Measurements from ENCODE around the gene DLG1. TPM values are rescaled to one million over a fixed set of nuclear protein-coding genes. Genes with fewer than 3 reads are reported as not detected.

Gene DLG1
- total RNA-seq, 4 donors from 2014 or later = 134 to 211 (median 152) TPM

- Histone ChIP-seq H3K4me3 (no peak overlapping the region), H3K36me3 (no peaks in the 10 kb centered on the region), H3K27ac (no peak overlapping the region), H3K4me1 (peaks cover 0 to 12% (median 1%) of the 10 kb centered on the region in 4 donors), H3K9me3 (no peaks in the 10 kb centered on the region), H3K27me3 (no peaks in the 10 kb centered on the region)
- TF ChIP-seq POLR2AphosphoS5 (IDR thresholded peaks at IDR 0.05) (no peak), POLR2A (IDR thresholded peaks at IDR 0.05) (no peak), CTCF (IDR thresholded peaks at IDR 0.05) (no peak), EP300 (IDR thresholded peaks at IDR 0.05; ENCODE audit: low read depth) (no peak)
- in situ Hi-C loops (cut with MboI; ENCODE audit: low pct_ligation_motif_present in 1 of 4, low pct_unique_long_range_greater_than_20kb in 1 of 4, low sequenced_read_pairs in 3 of 4) (loop anchor here in 1 of 4 donors (25.0 kb wide), 1 partner anchor 250 kb away; no protein-coding TSS in a partner anchor), intact Hi-C loops (cut with DNase I; ENCODE audit: low total_unique reads) (no loop called here)
- no peak for DNase-seq
These were observed 35.7 kb downstream of the DLG1 start for GRCh38 chr3:197262709-197263108.

- intact Hi-C loops (cut with DNase I; ENCODE audit: low total_unique reads) (no loop called here), in situ Hi-C loops (cut with MboI; ENCODE audit: low pct_ligation_motif_present in 1 of 4, low pct_unique_long_range_greater_than_20kb in 1 of 4, low sequenced_read_pairs in 3 of 4) (loop anchor here in 1 of 4 donors (25.0 kb wide), 1 partner anchor 251 kb away; no protein-coding TSS in a partner anchor)
- H3K4me3 ChIP-seq = no peak overlapping the region
- no peaks in the 10 kb centered on the region for H3K27me3 ChIP-seq
- peaks cover 0 to 18% (median 9%) of the 10 kb centered on the region in 4 donors for H3K4me1 ChIP-seq
- no peak for TF ChIP-seq POLR2AphosphoS5 (IDR thresholded peaks at IDR 0.05)
- no peak for TF ChIP-seq POLR2A (IDR thresholded peaks at IDR 0.05)
- no peak for TF ChIP-seq EP300 (IDR thresholded peaks at IDR 0.05; ENCODE audit: low read depth)
- TF ChIP-seq CTCF (IDR thresholded peaks at IDR 0.05) = no peak
- H3K9me3 ChIP-seq = no peaks in the 10 kb centered on the region
- no peak overlapping the region for H3K27ac ChIP-seq
- no peaks in the 10 kb centered on the region for H3K36me3 ChIP-seq
- 100% methylated on average over 1 of the region's 1 CpG; no CpG with 5 or more reads in 1 of the 2 donors for WGBS, 2 donors (ENCODE audit: low coverage in 1 of 2)
- DNase-seq = no peak
These were observed 37.3 kb downstream of the DLG1 start for GRCh38 chr3:197261164-197261509.

DNA sequence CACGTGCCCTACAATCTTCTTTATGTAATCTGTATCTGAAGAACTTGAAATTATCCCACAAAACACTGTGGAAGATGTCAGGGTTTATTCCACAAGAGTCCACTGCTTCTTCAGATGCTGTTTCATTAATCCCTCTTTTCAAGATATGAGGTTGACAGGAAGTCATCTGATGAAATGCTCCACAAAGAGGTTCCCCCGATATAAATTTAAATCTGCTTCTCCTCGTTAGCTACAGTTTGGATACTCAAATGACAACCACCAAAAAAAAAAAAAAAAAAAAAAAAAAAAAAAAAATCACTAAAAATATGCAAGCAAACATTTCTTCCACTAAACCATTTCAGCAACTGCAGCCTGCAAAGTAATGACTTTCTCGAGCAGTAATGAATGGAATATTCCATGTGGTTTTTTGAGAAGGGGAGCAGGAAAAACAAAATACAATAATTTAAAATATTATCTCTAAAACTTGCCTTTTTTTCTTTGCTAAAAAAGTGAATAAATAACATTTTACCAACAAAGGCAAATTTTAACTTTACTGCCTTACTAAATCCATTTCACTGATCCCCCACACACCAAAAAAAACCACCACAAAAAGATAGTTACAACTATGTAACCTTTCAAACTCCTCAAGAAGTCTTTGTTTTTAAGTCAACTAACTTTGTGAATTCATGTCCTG is 37.8 kb downstream of the DLG1 start:
- 75 to 81% methylated on average over 4 of the region's 4 CpGs for WGBS, 2 donors (ENCODE audit: low coverage in 1 of 2)
- no peak overlapping the region for H3K4me3 ChIP-seq
- intact Hi-C loops (cut with DNase I; ENCODE audit: low total_unique reads) = no loop called here
- in situ Hi-C loops (cut with MboI; ENCODE audit: low pct_ligation_motif_present in 1 of 4, low pct_unique_long_range_greater_than_20kb in 1 of 4, low sequenced_read_pairs in 3 of 4) = loop anchor here in 1 of 4 donors (25.0 kb wide), 1 partner anchor 252 kb away; no protein-coding TSS in a partner anchor
- no peak for DNase-seq
- H3K27ac ChIP-seq = no peak overlapping the region
- no peaks in the 10 kb centered on the region for H3K27me3 ChIP-seq
- TF ChIP-seq CTCF (IDR thresholded peaks at IDR 0.05) (no peak), POLR2AphosphoS5 (IDR thresholded peaks at IDR 0.05) (no peak), POLR2A (IDR thresholded peaks at IDR 0.05) (no peak), EP300 (IDR thresholded peaks at IDR 0.05; ENCODE audit: low read depth) (no peak)
- H3K9me3 ChIP-seq = no peaks in the 10 kb centered on the region
- H3K4me1 ChIP-seq = peaks cover 0 to 18% (median 9%) of the 10 kb centered on the region in 4 donors
- no peaks in the 10 kb centered on the region for H3K36me3 ChIP-seq

- TF ChIP-seq CTCF (IDR thresholded peaks at IDR 0.05) = no peak
- no peak for TF ChIP-seq EP300 (IDR thresholded peaks at IDR 0.05; ENCODE audit: low read depth)
- TF ChIP-seq POLR2AphosphoS5 (IDR thresholded peaks at IDR 0.05) = no peak
- TF ChIP-seq POLR2A (IDR thresholded peaks at IDR 0.05) = no peak
- intact Hi-C loops (cut with DNase I; ENCODE audit: low total_unique reads) = no loop called here
- Histone ChIP-seq H3K27ac (no peak overlapping the region), H3K4me1 (peaks cover 0 to 24% (median 12%) of the 10 kb centered on the region in 4 donors), H3K36me3 (no peaks in the 10 kb centered on the region), H3K4me3 (no peak overlapping the region), H3K9me3 (no peaks in the 10 kb centered on the region), H3K27me3 (no peaks in the 10 kb centered on the region)
- WGBS, 2 donors (ENCODE audit: low coverage in 1 of 2) = 70 to 75% methylated on average over 2 of the region's 2 CpGs
- in situ Hi-C loops (cut with MboI; ENCODE audit: low pct_ligation_motif_present in 1 of 4, low pct_unique_long_range_greater_than_20kb in 1 of 4, low sequenced_read_pairs in 3 of 4) = loop anchor here (5.0 to 25.0 kb wide), 4 partner anchors 243 to 256 kb away; no protein-coding TSS in a partner anchor
- no peak for DNase-seq
These were observed 39.3 kb downstream of the DLG1 start for GRCh38 chr3:197259096-197259495.

All from transverse colon (tissue), 4 donors.